ENCODE data around the gene KIF3A.

KIF3A gene

DNA sequence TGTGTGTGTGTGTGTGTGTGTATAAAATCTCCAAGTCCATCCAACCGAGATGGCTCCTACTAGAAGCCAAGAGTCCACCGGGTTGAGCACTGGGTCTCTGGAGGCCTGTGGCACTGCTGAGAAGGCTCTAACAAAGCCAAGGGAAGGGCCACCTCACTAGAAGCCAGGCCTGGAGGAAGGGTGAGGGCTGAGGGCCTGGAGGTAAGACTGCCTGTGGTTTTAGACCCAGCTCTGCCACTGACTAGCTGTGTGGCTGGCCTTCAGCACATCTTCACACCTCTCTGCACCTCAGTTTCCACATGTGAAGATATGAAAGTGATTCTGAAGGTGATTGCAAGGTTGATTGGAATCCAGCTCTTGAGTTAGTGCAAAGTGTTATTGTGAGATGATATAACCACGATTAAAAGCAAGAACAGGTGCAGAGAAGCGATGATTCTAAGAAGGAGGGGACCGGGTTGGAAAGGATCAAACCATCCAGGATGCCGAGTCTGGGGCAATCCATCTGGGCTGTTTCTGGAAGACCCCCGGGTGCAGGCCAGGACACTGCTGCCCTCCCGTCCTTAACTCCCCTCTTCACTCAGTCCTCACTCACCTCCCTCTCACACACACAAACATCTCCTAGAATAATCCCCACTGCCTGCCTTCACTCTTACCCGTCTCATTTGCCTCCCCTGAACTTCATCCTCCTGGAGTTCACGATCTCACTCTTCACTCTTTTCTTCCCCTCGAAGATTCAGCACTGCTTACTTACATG lies 61.2 kb downstream of the KIF3A start:
- DNase-seq: no peak

DNA sequence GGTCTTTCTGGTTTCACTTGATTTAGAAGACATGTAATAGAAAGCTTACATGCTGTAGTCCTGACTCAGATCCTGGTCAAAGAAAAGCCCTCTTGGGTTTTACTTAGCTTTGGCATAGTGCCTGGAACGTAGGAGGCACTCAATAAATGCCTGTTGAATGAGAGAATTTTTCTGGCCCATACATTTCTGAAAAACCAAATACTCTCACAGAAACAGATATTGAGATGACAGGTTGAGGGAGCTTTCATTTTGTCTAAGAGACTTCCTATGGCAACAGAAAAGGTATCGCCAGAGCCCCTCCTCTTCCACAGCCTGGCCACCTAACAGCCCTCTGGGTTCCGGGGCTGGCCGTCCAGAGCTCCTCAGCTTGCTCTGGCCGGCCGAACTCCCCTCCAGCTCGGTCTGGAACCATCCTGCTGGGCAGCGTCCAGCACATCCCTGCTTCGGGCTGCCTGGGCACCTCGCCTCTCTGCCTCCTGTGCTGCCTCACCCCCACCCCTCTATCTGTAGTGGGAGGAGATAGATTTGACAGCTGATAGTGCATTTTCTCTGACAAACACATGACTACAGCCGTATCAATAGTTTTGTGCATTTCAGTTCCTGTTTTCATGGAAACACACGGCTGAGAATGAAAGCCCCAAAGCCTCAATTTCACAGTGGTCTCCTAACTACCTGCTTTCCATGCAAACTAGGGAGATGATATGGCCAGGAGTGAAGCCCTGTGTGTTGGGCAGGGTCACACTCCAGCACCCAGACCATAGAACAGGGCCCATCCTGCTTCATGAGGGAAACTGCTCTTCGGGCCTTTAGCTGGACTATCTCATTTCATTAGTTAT lies 62.5 kb downstream of the KIF3A start:
- no peak for DNase-seq

DNA sequence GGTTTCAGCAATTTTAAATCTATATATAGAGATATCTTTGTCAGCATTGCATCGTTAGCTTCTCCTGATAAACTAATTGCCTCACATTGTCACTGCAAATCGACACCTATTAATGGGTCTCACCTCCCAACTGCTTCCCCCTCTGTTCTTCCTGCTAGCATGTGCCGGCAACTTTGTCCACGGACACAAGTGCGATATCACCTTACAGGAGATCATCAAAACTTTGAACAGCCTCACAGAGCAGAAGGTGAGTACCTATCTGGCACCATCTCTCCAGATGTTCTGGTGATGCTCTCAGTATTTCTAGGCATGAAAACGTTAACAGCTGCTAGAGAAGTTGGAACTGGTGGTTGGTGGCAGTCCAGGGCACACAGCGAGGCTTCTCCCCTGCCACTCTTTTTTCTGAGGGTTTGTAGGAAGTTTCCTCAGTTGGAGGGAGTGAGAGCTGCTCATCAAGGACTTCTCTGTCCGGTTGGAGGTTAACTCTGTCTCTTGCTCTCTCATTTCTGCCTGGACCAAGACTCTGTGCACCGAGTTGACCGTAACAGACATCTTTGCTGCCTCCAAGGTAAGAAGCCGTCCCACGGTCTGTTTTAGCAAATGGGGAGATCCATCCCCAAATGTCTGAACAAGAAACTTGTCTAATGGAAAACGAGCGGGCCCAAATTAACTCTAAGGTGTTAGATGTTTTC lies 63.3 kb downstream of the KIF3A start, which contains the start of gene IL4:
Gene IL4, plus strand, starts transcription at position 51 of the 692 bp plus-strand sequence. Its CDS starts 62 bp downstream, at position 113.
- DNase-seq: no peak

DNA sequence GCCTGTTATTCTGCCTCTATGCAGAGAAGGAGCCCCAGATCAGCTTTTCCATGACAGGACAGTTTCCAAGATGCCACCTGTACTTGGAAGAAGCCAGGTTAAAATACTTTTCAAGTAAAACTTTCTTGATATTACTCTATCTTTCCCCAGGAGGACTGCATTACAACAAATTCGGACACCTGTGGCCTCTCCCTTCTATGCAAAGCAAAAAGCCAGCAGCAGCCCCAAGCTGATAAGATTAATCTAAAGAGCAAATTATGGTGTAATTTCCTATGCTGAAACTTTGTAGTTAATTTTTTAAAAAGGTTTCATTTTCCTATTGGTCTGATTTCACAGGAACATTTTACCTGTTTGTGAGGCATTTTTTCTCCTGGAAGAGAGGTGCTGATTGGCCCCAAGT lies 63.9 kb downstream of the KIF3A start:
- no peak for DNase-seq

DNA sequence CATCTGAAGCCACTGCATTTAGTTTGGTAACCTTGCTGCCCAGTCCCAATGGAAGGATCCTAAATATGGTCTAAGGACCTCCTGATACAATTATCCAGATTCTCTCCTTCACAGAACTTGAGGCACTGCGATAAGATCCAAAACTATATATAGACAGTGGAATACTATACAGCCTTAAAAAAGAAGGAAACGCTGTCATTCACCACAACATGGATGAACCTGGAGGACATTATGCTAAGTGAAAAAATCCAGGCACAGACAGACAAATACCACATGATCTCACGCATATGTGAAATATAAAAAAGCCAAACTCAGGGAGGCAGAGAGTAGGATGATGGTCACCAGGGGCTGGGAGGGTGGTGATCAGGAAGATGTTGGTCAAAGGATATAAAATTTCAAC lies 66.3 kb downstream of the KIF3A start:
- DNase-seq: no peak

DNA sequence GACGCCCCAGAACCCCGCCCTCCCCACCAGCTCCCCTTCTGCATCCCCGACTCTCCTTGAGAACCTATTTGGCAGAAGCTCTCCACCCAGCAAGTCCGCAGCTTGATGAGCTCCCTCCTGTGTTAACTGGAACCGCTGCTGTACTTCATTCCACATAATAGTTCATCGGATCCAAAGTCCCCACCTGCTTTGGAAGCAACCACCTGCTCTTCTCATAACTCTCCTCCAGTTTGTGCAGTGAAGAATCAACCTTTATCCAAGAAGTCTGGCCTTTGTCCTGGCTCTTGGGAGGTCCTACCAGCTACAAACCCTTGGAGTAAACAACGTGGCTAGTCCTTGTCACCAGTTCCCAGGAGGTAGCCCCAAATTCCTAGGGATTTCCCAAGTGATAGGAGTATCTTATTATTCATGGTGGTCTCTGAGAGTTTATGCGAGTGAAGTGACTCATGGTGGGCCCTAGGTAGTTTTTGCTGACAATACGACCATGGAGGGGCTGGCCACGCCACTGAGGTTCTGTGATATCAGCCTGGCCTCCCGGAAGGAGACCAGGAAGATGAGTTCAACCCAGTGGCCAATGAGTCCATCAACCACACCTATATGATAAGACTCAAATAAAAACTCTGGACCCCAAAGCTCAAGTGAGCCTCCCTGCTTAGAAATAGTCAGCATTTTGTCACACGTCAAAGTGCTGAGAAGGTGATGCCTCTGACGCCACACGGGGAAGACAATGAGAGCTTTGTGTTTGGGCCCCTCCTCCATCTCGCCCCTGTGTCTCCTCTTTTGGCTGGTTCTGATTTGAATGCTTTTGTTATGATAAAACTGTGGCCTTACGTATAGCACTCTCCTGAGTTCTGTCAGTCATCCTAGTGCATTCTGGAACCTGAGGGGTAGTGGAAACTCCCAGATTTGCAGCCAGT lies 67.1 kb downstream of the KIF3A start:
- DNase-seq: no peak

DNA sequence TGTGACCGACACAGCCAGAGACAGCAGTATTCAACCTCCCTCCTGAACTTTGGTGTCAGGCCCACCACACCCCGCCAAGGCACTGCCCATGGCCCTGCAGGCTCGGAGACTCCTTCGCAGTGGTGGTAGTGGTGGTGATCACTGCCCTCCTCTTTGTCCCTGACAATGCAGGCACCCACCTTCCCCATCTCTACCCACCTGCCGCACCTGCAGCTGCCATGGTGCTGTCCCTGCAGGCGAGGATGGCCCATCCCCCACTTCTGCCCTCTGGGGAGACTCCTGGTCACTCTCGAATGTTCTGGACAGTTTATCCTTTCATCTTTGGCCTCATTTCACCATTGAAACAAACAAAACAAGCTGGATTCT lies 67.9 kb downstream of the KIF3A start:
- DNase-seq: no peak

DNA sequence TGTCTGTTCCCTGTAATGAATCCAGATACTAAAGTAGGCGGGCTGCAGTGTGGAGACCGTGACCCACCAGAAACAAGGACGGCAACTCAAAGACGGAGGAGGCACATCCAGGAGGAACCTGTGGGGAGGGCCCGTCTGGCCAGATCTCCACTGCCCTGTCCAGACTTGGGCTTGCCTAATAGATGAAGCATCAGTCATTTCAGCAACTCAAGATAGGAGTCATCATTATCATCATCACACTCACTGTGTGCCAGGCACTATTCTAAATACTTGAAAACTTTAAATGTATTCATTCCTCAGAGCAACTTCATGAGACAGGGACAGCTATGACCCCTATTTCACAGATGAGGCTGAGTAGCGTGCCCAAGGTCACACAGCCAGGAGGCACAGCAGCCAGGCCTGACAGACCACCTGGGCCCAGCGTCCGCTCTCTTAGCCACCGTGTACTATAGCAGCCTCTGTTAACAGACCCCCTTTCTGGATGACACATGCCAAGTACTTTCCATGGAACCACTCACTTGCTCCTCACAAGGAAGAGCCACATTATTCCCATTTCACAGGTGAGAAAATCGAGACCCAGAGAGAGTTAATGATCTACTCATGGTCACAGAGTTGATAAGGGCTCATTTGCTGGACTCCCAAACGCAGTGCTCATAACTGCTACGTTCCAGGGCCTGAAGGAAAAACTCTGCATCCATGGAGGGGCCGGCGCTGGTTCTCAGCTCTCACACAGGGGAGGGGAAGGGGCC lies 68.5 kb downstream of the KIF3A start:
- DNase-seq: no peak

DNA sequence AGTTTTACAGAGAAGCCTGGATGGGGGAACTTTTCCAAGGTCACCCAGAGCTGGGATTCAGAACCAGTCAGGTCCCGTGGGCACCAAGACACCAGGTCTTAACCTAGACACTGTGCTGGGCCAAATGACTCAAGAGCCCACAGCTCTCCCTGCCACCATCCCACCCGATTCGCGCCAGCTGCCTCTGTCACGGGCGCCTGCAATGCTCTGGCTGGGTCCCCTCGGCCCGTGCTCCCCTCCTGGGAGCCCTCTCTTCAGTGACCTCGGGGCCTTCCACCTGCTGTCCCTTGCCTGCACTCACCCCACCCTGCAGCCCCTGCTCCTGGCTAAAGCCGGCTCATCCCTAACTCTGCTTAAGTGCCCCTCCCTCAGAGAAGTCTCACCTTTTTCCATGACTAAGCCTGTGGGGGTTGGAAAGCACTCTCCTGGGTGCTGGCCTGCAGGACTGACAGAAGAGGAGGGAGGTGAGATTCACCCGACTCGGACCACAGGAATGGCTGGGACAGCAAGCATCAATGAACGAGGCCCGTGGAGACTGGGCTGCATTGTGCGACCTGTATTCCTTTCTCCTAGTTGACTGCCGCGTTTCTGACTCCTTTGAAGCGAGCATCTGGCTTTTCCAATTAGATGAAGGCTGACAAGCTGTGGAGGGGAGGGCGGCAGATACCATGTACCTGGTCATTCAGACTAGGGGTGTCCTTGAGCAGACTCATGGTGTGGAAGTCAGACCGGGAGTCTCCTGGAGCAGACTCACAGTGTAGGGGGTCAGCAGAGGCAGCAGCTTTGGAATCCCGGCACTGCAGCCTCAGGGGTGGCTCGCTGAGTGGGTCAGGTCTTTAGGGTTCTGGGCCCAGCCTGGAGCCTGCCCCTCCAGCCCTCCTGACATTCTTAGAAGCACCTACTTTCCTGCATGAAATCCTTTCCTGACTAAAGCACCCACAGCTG lies 69.3 kb downstream of the KIF3A start:
- no peak for DNase-seq

DNA sequence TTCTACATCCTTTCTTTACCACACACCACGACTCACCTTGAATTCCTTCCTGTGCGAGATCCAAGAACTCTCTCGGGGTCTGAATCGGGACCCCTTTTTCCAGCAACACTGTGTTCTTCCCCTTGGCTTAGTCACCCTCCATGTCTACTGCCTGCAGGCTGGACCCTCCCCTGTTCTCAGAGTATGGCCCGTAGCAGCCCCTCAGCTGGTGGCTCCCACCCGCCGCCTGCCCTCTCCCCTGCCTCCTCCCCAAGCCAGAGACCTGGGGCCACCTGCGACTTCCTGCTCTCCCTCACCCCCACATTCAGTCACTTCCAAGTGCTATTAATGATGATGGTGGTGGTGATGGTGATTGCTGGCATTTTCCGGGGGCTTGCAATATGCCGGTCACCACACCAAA lies 70.0 kb downstream of the KIF3A start:
- no peak for DNase-seq

DNA sequence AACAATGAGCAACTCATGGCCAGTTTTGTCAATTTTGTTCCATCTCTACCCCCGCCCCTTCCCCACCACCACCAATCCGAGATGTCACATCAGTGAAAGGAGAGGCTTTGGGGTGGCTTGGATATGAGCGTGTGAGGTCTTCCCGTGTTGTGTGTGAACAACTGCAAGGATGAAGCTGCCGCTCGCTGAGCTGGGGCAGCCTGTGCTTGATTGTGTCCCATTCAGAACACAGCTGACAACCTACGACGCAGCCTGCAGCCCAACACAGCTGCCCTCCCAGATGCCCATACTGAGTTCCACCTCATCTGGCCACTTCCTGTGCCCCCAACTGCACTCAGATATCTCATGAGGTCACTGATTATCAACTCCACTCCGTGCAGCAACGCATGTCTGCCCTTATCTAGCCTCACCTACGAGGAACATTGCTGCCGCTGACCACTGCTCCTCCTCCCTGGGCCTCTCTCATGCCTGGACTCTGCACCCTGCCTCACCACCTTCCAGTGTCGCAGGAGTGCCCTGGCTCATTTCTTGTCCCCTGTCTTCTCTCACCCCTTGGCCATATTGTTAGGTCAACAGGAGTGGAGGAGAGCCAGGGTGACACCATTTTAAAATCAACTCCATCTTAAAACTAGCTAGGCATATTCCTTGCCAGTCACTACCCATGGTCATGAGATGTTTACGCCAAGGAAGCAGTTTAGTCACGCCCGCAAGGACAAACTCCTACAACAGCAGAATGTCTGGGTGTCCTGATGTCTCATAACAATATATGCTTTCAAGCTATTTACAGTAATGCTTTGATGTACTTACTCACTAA lies 70.8 kb downstream of the KIF3A start:
- no peak for DNase-seq

DNA sequence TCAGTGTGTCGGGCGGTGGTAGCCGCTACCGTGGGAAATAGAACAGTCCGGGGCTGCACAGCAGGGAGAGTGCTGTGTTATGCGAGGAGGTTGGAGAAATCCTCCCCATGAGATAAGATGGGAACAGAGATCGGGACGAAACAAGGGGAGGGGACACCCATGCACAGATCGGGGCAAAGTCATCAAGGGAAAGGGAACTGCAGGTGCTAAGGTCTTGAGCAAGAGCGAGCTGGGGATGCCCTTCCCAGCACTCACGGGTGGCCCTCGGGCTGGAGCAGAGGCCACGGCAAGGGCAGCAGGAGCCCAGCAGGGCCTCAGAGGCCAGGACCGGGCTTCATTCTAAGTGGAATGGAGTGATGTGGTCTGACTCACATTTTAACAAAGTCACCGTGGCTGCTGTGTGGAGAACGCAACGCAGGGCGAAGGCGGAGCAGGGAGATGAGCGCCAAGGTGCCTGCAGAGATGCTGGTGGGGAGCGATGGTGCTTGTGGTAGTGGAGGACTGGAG lies 71.7 kb downstream of the KIF3A start:
- DNase-seq: no peak

DNA sequence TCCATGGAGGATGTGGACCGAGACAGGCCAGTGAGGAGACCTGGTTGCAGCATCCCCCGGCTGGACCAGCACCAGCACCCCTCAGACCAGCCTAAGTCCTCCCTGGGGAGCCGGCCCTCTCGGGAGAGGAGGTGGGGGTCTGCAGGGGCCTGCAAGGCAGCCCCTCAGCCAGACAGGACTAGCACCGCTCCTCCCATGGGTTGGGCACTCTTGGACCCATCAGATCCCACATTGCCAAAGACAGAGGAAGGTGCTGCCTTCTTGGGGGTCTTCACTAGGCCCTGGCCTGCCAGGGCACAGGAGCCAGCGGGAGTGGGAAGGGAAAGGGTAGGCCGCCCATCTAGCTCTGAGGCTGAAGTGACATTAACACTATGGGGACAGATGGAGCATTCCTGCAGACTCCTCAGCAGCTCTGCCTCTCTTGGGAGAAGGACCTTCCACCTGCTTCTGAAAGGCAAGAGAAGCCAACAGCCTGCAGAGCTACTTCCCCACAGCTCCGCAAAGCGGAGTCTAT lies 72.6 kb downstream of the KIF3A start:
- peak; percentile 28 for DNase-seq

DNA sequence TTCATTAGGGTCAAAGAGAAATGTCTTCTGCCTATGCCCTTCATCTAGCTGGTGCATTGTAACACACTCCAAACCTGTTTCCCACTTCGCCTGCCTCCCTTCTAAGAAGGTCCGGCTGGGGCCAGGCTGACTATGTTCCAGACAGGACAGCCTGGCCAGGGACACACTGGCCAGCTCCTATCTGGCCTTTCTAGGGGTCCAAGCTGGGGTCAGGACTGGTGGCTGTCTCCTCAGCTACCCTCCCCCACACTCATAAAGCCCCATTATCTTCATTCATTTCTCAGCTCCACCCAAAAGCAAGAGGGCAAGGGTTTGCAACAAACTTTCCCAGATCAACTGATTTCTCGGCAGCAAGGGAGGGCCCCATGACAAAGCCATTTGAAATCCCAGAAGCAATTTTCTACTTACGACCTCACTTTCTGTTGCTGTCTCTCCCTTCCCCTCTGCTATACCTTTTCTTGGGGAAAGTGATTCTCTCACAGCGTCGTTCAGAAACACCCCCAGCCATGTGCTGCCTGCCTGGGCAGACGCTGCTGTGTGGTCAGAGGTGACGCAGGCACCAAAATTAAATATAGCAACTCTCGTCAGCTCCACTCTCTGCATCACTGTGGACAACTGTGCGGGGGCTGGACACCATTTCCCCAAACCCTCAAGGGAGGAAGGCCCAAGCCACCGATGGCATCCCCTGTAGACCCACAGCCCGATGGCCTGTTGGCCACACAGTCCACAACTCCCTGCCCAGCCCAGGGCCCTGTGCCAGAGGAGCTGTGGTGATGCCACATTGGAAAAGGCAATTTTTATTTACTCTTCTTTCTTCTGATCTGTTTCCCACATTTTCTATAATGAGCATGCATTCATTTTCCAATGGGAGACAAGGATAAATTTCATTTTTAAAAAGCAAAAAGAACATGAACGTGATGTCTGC lies 73.3 kb downstream of the KIF3A start:
- peak; percentile 46 for DNase-seq

DNA sequence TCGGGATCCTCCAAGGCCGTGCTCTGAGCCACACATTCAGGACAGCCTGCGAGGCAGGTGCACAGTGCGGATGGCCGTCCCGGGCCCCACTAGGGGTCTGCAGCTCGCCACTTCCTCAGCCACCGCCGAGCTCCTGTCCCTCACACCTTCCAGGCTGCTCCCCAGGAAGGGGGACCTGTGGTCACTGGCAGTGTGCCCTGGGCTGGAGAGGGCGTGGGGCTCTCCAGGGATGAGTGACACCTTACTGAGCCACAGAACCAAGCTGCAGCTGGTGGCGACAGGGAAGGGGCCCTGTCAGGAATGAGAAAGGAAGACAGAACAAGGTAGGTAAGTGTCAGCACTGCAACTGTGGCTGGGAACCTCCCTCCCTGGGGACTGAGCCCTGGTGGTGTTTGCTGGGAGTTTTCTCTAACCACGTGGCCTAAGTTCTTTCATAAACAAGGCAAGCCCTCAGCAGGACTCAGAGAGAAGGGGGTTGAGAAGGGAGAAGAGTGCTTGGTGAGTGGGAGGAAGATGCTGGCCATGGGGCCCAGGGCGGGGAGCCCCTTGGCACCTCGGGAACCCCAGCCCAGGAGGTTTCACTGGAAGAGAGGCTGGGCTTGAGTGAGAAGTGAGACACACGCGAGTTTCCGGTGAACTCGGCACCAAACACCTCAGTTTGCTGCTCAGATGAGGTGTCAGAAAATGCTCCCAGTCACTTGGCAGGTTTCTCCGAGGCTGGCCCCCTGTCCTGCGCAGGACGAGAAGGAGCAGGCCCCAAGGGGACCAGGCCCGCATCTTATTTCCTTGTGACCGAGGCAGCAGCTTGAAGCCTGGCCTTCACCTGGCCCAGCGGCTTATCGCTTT lies 74.2 kb downstream of the KIF3A start:
- no peak for DNase-seq

DNA sequence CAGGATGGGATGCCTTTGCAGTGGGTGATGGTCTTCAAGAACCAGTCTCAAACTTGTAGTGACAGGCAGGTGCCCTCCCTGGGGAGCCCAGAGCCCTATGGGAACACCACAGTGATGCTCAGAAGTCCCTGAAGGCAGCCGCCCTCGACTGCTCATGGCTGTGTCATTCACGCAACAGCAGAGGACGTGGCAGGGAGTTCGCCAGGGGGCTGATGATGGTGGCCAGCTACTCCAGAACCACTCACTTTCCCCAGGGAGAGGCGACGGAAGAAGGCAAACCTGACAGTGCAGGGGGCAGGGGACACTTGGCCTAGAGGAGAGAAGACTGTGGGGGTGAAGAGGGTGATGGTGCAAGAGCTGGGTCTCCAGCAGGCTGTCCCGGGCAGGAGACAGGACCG lies 75.3 kb downstream of the KIF3A start:
- DNase-seq: no peak
